Gastroesophageal sphincter (tissue), 4 donors: Measurements from ENCODE around the gene TRIO. TPM values are rescaled to one million over a fixed set of nuclear protein-coding genes. Genes with fewer than 3 reads are reported as not detected.
"Not testable (repeated sequence)": the region's sequence is repeated elsewhere in the genome, so short reads cannot be mapped to it uniquely, and the experiment has no call there.

Source experiments
- ATAC-seq: fragments of 150-250 bp; one replicate; pipeline ENCODE4 v1.9.1; 2016; ENCODE audit warnings: mild to moderate bottlenecking, moderate library complexity
- H3K27ac ChIP-seq, 4 donors: fragments of 200-600 bp; sonication (generic) in 3 of 4; 1 replicate in 3 of 4; 2 replicates in 1 of 4; pipeline ENCODE4 v1.5.1; 2016 to 2019
- H3K27me3 ChIP-seq: fragments of 200-600 bp; sonication (generic); one replicate; pipeline ENCODE4 v1.5.1; 2019
- H3K36me3 ChIP-seq, 2 donors: fragments of 200-600 bp; sonication (generic); one replicate each; pipeline ENCODE4 v1.5.1; 2019; ENCODE audit warnings: control low read depth in 1 of 2
- H3K4me1 ChIP-seq, 3 donors: fragments of 200-600 bp; sonication (generic); 1 replicate in 2 of 3; 2 replicates in 1 of 3; pipeline ENCODE4 v1.5.1; 2016 to 2019; ENCODE audit warnings: control low read depth in 2 of 3
- H3K4me3 ChIP-seq, 2 donors: fragments of 200-600 bp; sonication (generic); one replicate each; pipeline ENCODE4 v1.5.1; 2019; ENCODE audit warnings: mild to moderate bottlenecking in 1 of 2, moderate library complexity in 1 of 2
- H3K9me3 ChIP-seq, 3 donors: fragments of 200-600 bp; sonication (generic); one replicate each; pipeline ENCODE4 v1.5.1; 2017 to 2019; ENCODE audit warnings: control low read depth in 2 of 3
- EP300 ChIP-seq: sonication (generic); formaldehyde crosslinking; IDR thresholded peaks from one replicate; pipeline ENCODE4 v1.6.1; 2017; ENCODE audit warnings: antibody characterized with exemption, mild to moderate bottlenecking
- POLR2A ChIP-seq, 2 donors: fragments of 450-650 bp; IDR thresholded peaks; one replicate each; pipeline ENCODE4 v1.6.1; 2017; ENCODE audit warnings: antibody characterized with exemption in 2 of 2, mild to moderate bottlenecking in 2 of 2, moderate library complexity in 1 of 2
- POLR2AphosphoS5 ChIP-seq: sonication (generic); formaldehyde crosslinking; IDR thresholded peaks from one replicate; pipeline ENCODE4 v1.6.1; 2017; ENCODE audit warnings: antibody characterized with exemption
- WGBS, 2 donors: methylation state at CpG; one replicate each; pipeline ENCODE4 v1.1.5; 2018; ENCODE audit warnings: low coverage in 1 of 2; 5-methylcytosine and 5-hydroxymethylcytosine counted together
- total RNA-seq, 4 donors: library from RNA; depleted of rRNA; stranded (reverse); fragments of >200 nt; gene quantifications; one replicate each; pipeline ENCODE4 v1.1.0, GENCODE V29; 2016
- TF ChIP-seq, protein P1 (sequence below), 4 experiments: fragments of 200-600 bp in 2 of 4; fragments of 450-650 bp in 2 of 4; sonication (generic) in 1 of 4; IDR thresholded peaks; one replicate each; pipeline ENCODE4 v1.5.1; 2017 to 2019; ENCODE audit warnings: antibody characterized with exemption in 4 of 4, mild to moderate bottlenecking in 2 of 4, moderate library complexity in 2 of 4

The TRIO gene
- total RNA-seq, 4 donors from 2014 or later = 69.2 to 257 (median 172) TPM

DNA sequence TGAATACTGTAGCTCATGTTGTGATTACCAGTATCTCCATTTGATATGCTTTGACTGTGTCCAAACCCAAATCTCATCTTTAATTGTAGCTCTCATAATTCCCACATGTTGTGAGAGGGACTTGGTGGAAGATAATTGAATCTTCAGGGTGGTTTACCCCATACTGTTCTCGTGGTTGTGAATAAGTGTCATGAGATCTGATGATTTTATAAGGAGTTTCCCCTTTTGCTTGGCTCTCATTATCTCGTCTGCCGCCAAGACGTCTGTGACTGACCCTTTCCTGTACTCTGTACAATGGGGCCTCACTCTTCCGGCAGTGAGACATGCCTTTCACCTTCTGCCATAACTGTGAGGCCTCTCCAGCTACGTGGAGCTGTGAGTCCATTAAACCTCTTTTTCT is 59.3 kb downstream of the TRIO start:
- H3K36me3 ChIP-seq = no peaks in the 10 kb centered on the region
- H3K27me3 ChIP-seq = no peaks in the 10 kb centered on the region
- TF ChIP-seq POLR2A (IDR thresholded peaks at IDR 0.05) = no peak
- TF ChIP-seq, protein P1, sequence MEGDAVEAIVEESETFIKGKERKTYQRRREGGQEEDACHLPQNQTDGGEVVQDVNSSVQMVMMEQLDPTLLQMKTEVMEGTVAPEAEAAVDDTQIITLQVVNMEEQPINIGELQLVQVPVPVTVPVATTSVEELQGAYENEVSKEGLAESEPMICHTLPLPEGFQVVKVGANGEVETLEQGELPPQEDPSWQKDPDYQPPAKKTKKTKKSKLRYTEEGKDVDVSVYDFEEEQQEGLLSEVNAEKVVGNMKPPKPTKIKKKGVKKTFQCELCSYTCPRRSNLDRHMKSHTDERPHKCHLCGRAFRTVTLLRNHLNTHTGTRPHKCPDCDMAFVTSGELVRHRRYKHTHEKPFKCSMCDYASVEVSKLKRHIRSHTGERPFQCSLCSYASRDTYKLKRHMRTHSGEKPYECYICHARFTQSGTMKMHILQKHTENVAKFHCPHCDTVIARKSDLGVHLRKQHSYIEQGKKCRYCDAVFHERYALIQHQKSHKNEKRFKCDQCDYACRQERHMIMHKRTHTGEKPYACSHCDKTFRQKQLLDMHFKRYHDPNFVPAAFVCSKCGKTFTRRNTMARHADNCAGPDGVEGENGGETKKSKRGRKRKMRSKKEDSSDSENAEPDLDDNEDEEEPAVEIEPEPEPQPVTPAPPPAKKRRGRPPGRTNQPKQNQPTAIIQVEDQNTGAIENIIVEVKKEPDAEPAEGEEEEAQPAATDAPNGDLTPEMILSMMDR (IDR thresholded peaks at IDR 0.05) = no peak
- no peak for TF ChIP-seq POLR2AphosphoS5
- TF ChIP-seq EP300 = no peak
- no peaks in the 10 kb centered on the region for H3K9me3 ChIP-seq
- no peak overlapping the region for H3K4me3 ChIP-seq
- no peak for ATAC-seq
- H3K27ac ChIP-seq = peak overlapping the region; percentile 75 to 88 (median 81)
- WGBS, 2 donors = 52 to 63% methylated on average over 6 of the region's 6 CpGs
- peaks cover 18 to 92% (median 20%) of the 10 kb centered on the region in 3 donors for H3K4me1 ChIP-seq

DNA sequence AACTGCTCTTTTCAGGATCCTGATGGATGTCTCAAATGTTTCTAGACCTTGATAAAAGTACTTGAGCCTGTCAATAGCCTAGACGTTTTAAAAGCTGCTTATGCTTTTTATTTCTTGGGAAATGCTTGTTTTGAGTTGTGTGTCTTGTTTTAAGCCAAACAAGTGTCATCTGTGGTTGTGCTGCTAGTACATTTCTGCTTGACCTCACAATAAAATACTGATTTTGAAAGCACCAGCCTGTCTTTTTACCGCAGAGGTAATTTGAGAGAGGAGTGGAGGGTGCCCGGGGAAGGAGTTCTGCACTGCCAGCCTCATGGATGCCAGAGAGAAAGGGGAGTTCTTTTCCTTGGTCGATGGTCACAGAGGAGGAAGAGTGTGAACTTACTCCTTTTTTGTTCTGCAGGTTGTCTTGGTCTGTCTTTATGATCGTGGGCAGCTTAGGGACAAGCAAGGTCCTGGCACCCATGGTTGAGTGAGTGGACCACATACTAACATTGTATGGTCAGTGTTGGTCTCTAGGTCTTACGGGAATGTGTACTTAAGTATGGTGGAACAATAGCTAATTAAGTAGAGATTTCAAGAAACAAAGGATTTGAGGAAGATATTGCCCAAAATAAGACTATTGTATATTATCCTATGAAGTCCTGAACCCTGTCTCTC is 61.0 kb downstream of the TRIO start:
- ATAC-seq = no peak
- Histone ChIP-seq H3K4me3 (no peak overlapping the region), H3K36me3 (no peaks in the 10 kb centered on the region), H3K4me1 (peaks cover 18 to 94% (median 26%) of the 10 kb centered on the region in 3 donors), H3K27me3 (no peaks in the 10 kb centered on the region), H3K27ac (peak overlapping the region; percentile 75 to 88 (median 81)), H3K9me3 (no peaks in the 10 kb centered on the region)
- 53 to 67% methylated on average over 4 to 6 of the region's 6 CpGs for WGBS, 2 donors
- no peak for TF ChIP-seq POLR2A (IDR thresholded peaks at IDR 0.05)
- no peak for TF ChIP-seq EP300
- TF ChIP-seq, protein P1 (IDR thresholded peaks at IDR 0.05) = no peak
- TF ChIP-seq POLR2AphosphoS5 = no peak

DNA sequence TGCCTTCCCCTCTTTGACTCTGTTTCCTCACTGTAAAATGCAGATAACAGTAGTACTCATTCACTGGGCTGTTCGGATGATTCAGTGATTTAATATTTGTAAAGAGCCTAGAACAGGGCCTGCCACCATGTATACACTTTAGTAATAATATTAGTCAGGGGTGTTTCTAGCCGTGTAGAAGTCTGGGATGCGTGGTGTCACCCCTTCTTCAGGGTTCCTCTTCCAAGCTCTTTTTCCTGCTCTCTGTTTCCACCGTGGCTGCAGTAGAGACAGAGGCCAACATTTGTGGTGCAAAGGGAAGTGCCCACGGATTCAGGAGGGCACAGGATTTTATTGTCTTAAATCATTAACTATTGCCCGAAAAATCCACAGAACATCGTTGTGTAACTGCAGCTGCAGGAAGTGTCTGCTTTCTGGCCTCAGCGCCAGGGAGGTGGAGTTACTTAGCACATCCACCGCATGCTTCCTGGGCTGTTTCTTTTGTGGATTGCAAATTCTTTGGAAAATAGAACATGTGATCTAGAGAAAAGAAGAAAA is 61.7 kb downstream of the TRIO start:
- H3K36me3 ChIP-seq = no peaks in the 10 kb centered on the region
- H3K9me3 ChIP-seq = no peaks in the 10 kb centered on the region
- peak; percentile 61 for TF ChIP-seq POLR2AphosphoS5
- TF ChIP-seq, protein P1 (IDR thresholded peaks at IDR 0.05) = no peak
- peak overlapping the region; percentile 75 to 88 (median 81) for H3K27ac ChIP-seq
- peaks cover 18 to 94% (median 25%) of the 10 kb centered on the region in 3 donors for H3K4me1 ChIP-seq
- no peaks in the 10 kb centered on the region for H3K27me3 ChIP-seq
- ATAC-seq = peak; percentile 83
- H3K4me3 ChIP-seq = peak overlapping the region in 1 of 2 donors; percentile 30
- WGBS, 2 donors = 0 to 10% methylated on average over 4 to 8 of the region's 9 CpGs

- H3K4me3 ChIP-seq = no peak overlapping the region
Measured at GRCh38 chr5:14206028-14206725, 63.0 kb downstream of the TRIO start.

DNA sequence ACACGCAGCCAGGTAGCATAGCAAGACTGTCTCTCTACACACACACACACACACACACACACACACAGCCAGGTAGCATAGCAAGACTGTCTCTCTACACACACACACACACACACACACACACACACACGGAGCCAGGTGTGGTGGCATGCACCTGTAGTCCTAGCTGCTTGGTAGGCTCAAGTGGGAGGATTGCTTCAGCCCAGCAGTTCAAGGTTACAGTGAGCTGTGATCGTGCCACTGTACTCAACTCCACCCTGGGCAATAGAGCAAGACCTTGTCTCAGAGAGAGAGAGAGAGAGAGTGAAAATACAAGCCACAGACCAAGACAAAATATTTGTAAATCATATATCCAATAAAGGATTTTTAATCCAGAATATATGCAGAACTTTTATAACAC is 64.3 kb downstream of the TRIO start:
- not testable (repeated sequence) for H3K4me3 ChIP-seq, H3K36me3 ChIP-seq, H3K27me3 ChIP-seq, H3K9me3 ChIP-seq, ATAC-seq
- WGBS, 2 donors = 18 to 43% methylated on average over 1 of the region's 3 CpGs
- Histone ChIP-seq H3K27ac (peak overlapping the region in 2 of 4 donors; percentile 67 to 78), H3K4me1 (peaks cover 18 to 96% (median 35%) of the 10 kb centered on the region in 3 donors)

More at GRCh38 chr5:14206028-14206725, 63.0 kb downstream of the TRIO start:
- 69 to 78% methylated on average over 9 to 11 of the region's 11 CpGs for WGBS, 2 donors
- Histone ChIP-seq H3K27me3 (no peaks in the 10 kb centered on the region), H3K36me3 (no peaks in the 10 kb centered on the region), H3K9me3 (no peaks in the 10 kb centered on the region), H3K4me1 (peaks cover 18 to 94% (median 29%) of the 10 kb centered on the region in 3 donors), H3K27ac (peak overlapping the region; percentile 29 to 88 (median 81))
- no peak for ATAC-seq
- TF ChIP-seq, protein P1 (IDR thresholded peaks at IDR 0.05) = no peak
- TF ChIP-seq POLR2A (IDR thresholded peaks at IDR 0.05) (no peak), EP300 (no peak), POLR2AphosphoS5 (no peak)
